Nephron progenitor cell (in vitro differentiated cells): ENCODE data around the gene LAMB3.

Experiments
- DNase-seq: peaks from one replicate; pipeline ENCODE4 v3.0.0; 2021
- H3K27ac Mint-ChIP-seq: 2 replicates; pipeline ENCODE4 v1.8.0; 2021; ENCODE audit warnings: mild to moderate bottlenecking, moderate library complexity, mixed read lengths
- H3K27me3 Mint-ChIP-seq: 2 replicates; pipeline ENCODE4 v1.8.0; 2021; ENCODE audit warnings: mild to moderate bottlenecking, low read depth, mixed read lengths; ENCODE audit not compliant: poor library complexity
- H3K36me3 Mint-ChIP-seq: 2 replicates; pipeline ENCODE4 v1.8.0; 2021; ENCODE audit warnings: low read depth, mixed read lengths
- H3K4me1 Mint-ChIP-seq: 2 replicates; pipeline ENCODE4 v1.8.0; 2021; ENCODE audit warnings: mixed read lengths
- H3K4me3 Mint-ChIP-seq: 2 replicates; pipeline ENCODE4 v1.8.0; 2021; ENCODE audit warnings: mild to moderate bottlenecking, moderate library complexity, mixed read lengths
- H3K9me3 Mint-ChIP-seq: 2 replicates; pipeline ENCODE4 v1.8.0; 2021; ENCODE audit warnings: mild to moderate bottlenecking, moderate library complexity, mixed read lengths
- TF ChIP-seq, protein P1 (sequence below): fragments of 200-600 bp; sonication (generic); IDR thresholded peaks from 2 replicates; pipeline ENCODE4 v1.5.0; 2021; ENCODE audit warnings: antibody characterized with exemption

The LAMB3 gene

DNA sequence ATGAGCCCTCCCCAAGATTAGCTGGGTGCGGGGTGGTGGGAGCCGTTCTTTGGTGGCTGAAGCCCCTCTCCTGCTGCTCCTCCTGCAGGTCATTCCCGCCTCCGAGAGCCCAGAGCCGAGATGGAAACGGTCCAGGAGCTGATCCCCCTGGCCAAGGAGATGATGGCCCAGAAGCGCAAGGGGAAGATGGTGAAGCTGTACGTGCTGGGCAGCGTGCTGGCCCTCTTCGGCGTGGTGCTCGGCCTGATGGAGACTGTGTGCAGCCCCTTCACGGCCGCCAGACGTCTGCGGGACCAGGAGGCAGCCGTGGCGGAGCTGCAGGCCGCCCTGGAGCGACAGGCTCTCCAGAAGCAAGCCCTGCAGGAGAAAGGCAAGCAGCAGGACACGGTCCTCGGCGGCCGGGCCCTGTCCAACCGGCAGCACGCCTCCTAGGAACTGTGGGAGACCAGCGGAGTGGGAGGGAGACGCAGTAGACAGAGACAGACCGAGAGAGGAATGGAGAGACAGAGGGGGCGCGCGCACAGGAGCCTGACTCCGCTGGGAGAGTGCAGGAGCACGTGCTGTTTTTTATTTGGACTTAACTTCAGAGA, 23.4 kb upstream of the LAMB3 start:
- Mint-ChIP-seq H3K9me3 (peaks cover 10% of the 10 kb centered on the region), H3K36me3 (peaks cover 20% of the 10 kb centered on the region), H3K27me3 (peaks cover 97% of the 10 kb centered on the region), H3K27ac (no peak overlapping the region), H3K4me3 (peak overlapping the region; percentile 85), H3K4me1 (peaks cover 38% of the 10 kb centered on the region)
- TF ChIP-seq, protein P1, sequence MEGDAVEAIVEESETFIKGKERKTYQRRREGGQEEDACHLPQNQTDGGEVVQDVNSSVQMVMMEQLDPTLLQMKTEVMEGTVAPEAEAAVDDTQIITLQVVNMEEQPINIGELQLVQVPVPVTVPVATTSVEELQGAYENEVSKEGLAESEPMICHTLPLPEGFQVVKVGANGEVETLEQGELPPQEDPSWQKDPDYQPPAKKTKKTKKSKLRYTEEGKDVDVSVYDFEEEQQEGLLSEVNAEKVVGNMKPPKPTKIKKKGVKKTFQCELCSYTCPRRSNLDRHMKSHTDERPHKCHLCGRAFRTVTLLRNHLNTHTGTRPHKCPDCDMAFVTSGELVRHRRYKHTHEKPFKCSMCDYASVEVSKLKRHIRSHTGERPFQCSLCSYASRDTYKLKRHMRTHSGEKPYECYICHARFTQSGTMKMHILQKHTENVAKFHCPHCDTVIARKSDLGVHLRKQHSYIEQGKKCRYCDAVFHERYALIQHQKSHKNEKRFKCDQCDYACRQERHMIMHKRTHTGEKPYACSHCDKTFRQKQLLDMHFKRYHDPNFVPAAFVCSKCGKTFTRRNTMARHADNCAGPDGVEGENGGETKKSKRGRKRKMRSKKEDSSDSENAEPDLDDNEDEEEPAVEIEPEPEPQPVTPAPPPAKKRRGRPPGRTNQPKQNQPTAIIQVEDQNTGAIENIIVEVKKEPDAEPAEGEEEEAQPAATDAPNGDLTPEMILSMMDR, result no peak
- peak; percentile 52 for DNase-seq

DNA sequence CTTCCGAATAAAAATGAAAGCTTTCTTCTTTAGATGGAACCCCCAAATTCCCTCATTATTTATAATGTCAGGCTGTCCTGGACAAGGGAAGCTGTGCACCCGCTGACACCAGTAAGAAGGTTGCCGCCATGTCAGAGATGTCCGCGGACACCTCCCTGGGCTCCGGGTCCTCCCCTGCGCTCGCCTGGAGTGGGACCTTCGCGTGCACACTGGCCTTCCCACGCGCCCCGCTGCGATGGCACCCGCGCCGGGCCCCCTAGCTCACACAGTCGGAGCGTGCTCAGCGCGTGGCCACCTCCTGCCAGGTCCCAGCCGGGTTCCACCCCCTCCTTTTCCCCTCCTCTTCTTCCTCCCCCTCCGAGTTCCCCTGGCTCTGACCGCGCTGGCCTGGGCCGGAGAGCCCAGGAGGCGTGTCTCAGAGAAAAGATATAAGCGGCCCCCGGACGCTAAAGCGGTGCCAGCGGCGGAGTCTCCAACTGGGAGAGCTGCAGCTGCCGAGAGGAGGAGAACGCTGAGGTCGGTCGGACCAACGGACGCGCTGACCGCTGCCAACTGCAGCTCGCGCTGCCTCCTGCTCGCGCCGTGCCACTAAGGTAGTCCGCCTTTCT, 22.8 kb upstream of the LAMB3 start, which contains the start of gene G0S2:
G0S2 (plus strand) TSS at position 456 of the 608 bp plus-strand sequence. CDS start 273 bp downstream, outside the sequence.
- Mint-ChIP-seq H3K4me3 (peak within 1 kb of the TSS; percentile 85), H3K27ac (no peak within 1 kb of the TSS), H3K27me3 (peaks cover 96% of the 10 kb centered on the region), H3K4me1 (peaks cover 38% of the 10 kb centered on the region), H3K9me3 (peaks cover 10% of the 10 kb centered on the region), H3K36me3 (peaks cover 20% of the 10 kb centered on the region)
- peak; percentile 63 for DNase-seq
- TF ChIP-seq, protein P1, result no peak

DNA sequence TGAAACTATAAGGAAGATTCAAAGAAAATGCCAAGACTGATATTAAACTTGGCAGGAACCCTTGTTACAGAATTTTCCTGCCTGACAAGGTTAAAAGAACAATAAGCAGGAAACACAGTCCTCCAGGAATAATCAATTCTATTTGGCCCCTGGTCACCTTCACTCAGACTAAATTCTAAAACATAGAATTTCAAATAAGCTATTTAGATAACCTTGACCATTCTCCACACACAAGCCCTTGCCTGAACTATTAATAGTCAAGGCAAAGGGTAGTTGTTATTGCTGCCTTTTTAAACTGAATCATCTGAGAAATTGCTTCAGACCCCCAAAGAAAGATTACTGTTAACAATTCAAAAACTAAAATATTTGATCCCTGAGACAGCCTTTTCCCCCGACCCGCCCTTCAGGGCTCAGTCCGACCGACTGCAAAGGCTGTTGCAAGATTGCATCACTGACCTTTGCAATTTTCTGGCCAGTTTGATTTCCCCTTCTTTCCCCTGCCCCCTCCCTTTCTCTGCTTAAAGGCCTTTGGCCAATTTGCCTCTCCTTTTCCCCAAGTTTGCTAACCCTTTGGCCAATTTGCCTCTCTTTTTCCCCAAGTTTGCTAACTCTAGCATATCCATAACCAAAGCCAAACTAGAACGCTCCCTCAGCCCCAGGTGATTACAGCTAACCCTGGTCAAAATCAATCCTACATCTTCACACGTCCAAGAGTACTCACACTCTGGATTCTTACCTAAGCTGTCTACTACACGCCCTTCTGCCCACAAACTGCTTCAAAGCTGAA, 21.6 kb upstream of the LAMB3 start:
- peak overlapping the region; percentile 85 for H3K4me3 Mint-ChIP-seq
- no peak overlapping the region for H3K27ac Mint-ChIP-seq
- peaks cover 10% of the 10 kb centered on the region for H3K9me3 Mint-ChIP-seq
- peaks cover 38% of the 10 kb centered on the region for H3K4me1 Mint-ChIP-seq
- TF ChIP-seq, protein P1, result no peak
- H3K27me3 Mint-ChIP-seq, result peaks cover 90% of the 10 kb centered on the region
- DNase-seq, result no peak
- H3K36me3 Mint-ChIP-seq, result peaks cover 20% of the 10 kb centered on the region

DNA sequence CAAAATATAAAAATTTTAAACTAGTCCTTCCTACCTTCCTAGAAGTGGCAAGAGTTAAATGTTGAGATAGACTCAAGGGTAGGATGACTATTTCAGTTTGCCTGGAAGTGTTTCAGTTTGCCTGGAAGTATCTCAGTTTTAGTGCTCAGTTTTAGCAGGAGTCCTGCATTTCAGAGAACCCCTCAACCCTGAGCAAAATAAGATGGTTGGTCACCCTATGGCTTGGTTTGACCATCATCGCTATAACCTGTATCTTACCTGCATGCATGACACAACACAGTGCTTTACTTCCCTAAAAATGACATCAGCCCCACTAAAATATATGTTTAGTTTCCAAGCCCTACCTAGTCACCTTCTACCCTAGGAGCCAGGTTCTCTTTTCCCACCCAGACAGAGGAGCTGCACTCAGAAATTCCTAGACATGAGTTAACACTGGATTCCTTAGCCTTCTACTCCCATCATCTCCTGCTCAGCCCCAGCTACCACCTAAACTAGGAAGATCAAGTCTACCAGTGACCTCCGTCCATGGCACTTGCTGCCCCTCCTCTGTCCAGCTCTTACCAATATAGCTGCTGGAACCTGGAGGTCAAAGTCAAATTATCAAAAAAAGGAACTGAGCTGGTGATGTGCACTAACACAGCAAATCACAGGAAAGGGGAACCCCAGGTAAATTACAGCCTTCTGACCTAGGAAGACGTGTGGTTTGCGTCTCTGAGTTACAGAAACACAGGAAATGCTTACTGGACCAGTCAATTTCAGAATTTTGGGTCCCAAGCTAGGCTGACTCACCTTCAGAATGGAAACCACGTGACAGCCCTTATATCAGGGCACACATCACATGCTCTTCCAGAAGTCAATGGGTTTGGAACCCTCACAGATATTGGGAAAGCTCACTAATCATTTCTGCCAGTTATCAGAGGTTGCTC, 20.7 kb upstream of the LAMB3 start:
- Mint-ChIP-seq H3K36me3 (peaks cover 20% of the 10 kb centered on the region), H3K9me3 (peaks cover 10% of the 10 kb centered on the region), H3K27ac (no peak overlapping the region), H3K27me3 (peaks cover 82% of the 10 kb centered on the region), H3K4me3 (no peak overlapping the region), H3K4me1 (peaks cover 38% of the 10 kb centered on the region)
- DNase-seq, result no peak
- TF ChIP-seq, protein P1, result no peak

DNA sequence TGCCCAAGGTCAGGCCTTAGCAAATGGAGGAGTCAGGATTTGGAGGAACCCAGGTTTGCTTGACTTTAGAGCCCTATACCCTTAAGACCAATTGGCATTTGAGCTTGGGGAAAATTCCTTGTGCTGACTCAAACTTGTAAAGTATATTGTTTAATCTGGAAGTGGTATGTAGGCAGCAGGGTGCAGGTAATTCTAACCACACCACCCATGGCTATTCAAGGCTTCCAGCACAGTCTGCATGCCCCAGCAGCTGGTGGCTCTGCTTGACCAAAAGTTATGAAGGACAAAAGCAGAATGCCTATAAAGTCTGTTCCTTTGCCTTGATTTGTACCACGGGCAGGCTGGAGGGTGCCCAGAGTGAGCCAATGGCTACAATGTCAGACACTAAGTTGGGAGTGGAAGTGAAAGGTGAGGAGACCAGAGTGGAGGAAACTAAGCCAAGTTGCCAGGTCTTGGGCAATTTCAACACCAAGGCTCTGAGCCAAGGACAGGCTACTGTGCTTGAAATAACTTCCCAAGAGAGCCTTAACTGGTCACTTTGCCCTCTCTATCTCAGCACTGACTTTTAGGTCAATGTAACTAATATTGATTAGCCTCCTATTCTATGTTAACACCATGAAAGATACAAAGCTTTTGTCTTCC, 18.3 kb upstream of the LAMB3 start:
- Mint-ChIP-seq H3K36me3 (peaks cover 6% of the 10 kb centered on the region), H3K4me3 (no peak overlapping the region), H3K27me3 (peaks cover 58% of the 10 kb centered on the region), H3K9me3 (peaks cover 10% of the 10 kb centered on the region), H3K27ac (no peak overlapping the region), H3K4me1 (peaks cover 17% of the 10 kb centered on the region)
- no peak for DNase-seq
- TF ChIP-seq, protein P1, result no peak
